HG03520 (cell line): Measurements from ENCODE around the gene AGAP3.

Source experiments
- ATAC-seq: cut with Tn5 transposase; IDR thresholded peaks from one replicate; pipeline ENCODE4 v1.9.1; 2021; ENCODE audit warnings: mild to moderate bottlenecking, moderate library complexity; ENCODE audit not compliant: unreplicated experiment

The AGAP3 gene

DNA sequence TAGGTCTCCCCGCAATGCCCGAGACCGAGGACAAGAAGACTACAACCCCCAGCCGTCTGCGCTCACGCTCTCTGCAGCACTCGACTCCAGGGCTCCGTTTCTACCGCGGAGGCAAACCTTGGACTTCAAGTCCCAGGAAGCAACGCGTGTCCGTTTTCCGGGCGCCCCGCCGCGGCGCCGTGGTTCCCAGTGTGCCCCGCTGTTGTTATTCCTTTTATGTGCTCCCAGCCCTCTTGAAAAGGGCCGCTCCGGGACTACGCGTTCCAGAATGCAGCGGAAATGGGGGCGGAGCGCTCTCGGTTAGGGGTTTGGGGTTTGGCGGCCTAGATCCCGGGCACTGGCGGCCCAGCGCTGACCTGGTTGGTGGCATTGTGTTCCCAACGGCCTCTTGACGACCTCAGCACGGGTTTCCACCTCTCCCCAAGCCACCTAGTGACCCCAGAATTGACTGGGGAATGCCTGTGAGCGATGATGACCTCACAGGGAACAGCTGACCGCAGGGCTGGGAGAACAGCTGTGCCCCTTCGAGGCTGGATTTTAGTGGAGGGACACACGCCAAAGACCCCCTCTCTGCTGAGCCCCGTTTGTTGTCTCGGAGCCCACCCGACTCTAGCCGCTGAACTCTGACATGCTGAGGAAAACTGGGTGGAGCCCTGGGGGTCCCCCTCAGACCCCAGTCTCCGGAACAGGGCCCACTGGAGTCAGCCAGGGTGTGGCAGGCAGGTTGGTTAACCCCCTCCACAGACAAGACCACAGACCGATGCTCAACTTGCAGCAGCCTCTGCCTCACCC, 28.1 kb upstream of the AGAP3 start:
- peak; percentile 84 for ATAC-seq

DNA sequence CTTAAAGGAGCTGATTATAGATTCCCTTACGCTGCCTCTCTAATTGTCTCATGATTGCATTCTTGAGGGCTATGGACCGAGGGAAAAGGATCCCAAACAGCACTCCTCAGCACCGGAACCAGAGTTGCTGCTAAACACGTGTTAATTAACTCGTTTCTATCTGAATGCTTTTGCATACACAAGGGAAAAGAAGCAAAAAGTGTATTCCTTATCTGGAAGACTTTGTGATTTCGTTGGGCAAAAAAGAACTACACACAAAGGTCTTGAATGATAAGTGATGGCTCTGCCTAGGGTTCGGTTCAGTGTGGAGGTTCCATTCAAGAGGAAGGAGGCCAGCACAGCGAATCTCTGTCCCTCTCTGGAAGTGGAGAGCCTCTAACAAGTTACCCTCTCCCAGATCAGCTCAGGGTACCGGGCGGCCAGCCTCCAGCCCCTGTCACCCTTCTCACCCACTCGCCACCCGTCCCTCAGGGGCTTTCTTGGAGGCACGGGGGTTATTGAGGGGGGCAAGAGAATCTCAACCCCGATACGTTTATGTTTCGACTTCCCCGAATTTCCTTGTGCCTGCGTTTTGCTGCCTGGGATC, 27.4 kb upstream of the AGAP3 start:
- ATAC-seq: no peak

GRCh38 chr7:151059367-151060112, 26.7 kb upstream of the AGAP3 start, which contains the start of gene SLC4A2:
Gene SLC4A2, plus strand, starts transcription at chr7:151059589. Its CDS starts 2,399 bp downstream, at chr7:151061988.
- peak; percentile 26 for ATAC-seq

DNA sequence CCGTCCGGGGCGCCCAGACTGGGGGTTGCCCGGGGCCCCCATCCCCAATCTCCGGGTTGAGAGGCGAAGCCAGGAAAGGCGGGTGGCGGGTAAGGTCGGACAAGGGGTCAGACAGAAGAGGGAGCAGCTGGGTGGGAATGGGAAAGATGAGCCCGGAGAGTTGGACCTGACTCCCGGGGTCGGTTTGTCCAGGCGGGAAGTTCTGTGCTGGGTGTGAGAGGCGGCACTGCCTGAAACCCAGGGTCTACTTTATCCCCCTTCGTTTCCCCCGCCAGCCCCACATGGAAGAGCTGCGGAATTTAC, 26.2 kb upstream of the AGAP3 start:
- no peak for ATAC-seq

GRCh38 chr7:151060416-151061212, 25.7 kb upstream of the AGAP3 start:
- no peak for ATAC-seq

- ATAC-seq: no peak
Measured at GRCh38 chr7:151061213-151062110, 24.8 kb upstream of the AGAP3 start.

DNA sequence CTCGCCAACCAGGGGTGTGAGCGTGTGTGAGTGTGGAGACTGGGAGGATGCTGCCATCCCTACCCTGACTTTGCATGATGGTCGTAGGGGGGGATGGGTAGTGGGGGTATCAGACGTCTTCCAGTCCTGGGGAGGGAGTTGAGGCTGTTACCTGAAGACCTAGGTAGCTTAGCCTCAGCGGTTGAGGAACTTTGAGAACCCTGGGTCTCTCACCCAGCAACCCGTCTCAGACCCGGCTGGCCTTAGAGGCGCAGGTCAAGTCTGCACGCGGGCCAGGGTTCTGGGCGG, 24.2 kb upstream of the AGAP3 start:
- ATAC-seq: no peak

DNA sequence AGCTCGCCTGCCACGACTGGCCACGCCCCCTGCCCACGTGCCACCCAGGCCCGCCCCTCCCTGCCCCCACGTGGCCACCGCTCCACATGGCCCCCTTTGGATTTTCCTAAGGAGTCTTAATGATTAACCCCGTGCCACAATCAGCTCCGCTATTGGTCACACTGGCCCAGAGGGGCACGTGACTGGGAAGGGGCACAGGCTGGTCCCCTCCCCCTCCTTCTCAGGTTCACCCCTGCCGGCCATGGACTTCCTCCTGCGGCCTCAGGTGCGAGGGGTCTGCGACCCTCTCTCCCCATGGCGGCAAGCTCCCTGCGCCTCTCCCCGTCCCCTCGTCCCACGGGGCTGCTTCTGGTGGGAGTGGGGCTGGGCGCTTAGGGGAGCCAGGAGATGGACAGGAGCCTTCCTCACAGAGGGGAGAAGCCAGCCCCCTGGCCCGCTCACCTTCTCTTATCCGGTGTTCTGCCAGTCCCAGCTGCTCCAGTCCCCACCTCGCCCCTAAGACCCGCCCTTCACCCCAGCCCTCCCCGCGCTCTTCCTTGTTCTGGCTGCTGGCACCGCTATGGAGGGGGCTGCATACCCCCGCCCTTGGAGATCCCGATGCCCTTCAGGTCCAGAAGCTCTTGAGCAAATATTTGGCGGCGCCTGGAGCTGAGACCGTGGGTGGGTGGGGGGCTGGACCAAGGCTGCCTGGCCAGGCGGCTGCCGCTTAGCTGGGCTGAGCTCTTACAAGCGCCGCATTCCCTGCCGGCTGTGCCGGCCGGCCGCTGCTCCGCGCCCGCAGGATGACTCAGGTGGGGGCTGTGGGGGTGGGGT, 23.7 kb upstream of the AGAP3 start:
- no peak for ATAC-seq

DNA sequence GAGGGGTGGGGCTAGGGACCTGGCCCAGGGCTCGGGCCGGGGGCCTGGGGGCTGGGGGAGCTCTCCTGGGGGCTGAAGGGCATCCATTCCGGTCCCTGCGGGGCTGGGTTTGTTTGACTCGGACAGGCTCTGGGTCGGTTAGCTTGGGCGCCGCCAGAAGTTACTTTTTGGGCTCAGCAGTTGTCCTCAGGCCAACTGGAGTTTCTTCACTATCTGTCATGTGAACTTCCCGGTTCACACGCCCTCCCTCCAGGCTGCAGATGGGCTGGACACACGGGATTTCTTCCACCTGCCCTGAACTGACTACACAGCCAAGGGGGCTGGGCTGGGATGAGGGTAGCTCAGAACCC, 23.1 kb upstream of the AGAP3 start:
- ATAC-seq: no peak

DNA sequence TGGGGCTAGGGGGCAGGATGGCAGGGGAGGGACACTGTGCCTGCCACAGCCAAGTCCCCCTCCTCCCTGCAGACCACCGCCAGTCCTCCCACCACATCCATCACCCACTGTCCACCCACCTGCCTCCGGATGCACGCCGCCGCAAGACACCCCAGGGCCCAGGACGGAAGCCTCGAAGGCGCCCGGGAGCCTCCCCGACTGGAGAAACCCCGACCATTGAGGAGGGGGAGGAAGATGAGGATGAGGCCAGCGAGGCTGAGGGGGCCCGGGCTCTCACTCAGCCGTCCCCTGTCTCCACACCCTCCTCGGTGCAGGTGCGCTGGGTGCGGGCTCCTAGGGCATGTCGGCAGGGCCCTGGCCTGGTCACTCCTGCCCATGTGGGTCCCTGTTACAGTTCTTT, 21.8 kb upstream of the AGAP3 start:
- no peak for ATAC-seq

GRCh38 chr7:151064993-151065392, 21.3 kb upstream of the AGAP3 start:
- ATAC-seq: no peak

DNA sequence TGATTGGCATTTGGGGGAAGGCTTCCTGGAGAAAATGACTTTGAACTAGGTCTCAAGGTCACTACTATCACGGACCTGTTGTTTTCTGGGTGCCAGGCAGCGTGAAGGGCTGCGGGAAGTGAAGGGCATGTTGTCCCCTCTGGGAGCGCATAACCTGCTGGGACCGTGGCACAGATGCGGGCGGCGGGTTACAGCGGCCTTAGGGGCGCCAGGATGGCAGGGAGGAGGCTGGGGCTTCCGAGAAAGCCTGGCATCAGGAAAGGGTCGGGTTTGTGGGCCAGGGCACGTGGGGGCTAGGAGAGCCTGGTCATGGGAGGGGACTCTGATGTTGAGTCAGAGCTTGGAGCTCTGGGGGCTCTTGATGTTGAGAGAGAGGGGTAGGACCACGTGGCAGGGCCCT, 20.8 kb upstream of the AGAP3 start:
- ATAC-seq: no peak

GRCh38 chr7:151066273-151066974, 19.9 kb upstream of the AGAP3 start:
- ATAC-seq: no peak

GRCh38 chr7:151068069-151068773, 18.1 kb upstream of the AGAP3 start:
- ATAC-seq: no peak

GRCh38 chr7:151069841-151070573, 16.3 kb upstream of the AGAP3 start:
- no peak for ATAC-seq

GRCh38 chr7:151070574-151070960, 15.7 kb upstream of the AGAP3 start:
- no peak for ATAC-seq

DNA sequence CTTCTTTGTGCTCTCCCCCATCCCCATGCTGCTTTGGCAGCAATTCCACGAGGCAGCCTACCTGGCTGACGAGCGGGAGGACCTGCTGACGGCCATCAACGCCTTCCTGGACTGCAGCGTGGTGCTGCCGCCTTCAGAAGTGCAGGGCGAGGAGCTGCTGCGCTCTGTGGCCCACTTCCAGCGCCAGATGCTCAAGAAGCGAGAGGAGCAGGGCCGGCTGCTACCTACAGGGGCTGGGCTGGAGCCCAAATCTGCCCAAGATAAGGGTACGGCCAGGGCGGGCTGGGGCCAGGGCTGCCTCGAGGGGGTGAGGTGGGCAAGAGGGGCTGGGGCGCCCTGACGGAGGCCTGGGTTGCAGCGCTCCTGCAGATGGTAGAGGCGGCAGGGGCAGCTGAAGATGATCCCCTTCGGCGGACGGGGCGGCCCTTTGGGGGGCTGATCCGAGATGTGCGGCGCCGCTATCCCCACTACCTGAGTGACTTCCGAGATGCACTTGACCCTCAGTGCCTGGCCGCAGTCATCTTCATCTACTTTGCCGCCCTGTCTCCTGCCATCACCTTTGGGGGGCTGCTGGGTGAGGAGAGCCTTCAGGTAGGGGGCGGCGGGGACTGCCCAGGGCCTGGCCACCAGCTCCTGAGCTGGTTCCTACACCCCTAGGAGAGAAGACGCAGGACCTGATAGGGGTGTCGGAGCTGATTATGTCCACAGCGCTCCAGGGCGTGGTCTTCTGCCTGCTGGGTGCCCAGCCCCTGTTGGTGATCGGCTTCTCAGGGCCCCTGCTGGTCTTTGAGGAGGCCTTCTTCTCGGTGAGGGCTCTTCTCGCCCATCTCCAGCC, 15.0 kb upstream of the AGAP3 start:
- ATAC-seq: no peak
